DND-41 (cell line): ENCODE data around the gene TTC39A.

Source experiments
- ATAC-seq: fragments of 200-7000 bp; cut with Tn5 transposase; 3 replicates; pipeline ENCODE4 v1.9.1; 2021; ENCODE audit warnings: low read depth; ENCODE audit not compliant: insufficient read depth
- DNase-seq: peaks from one replicate; pipeline ENCODE4 v3.0.0-alpha.2; 2020
- H2AFZ ChIP-seq: 2 replicates; pipeline ENCODE4 v1.6.0; 2012; ENCODE audit warnings: low read depth, low read length
- H3K27ac ChIP-seq: 2 replicates; pipeline ENCODE4 v1.5.1; 2012; ENCODE audit warnings: low read length, inconsistent platforms
- H3K27me3 ChIP-seq: fragments of 200-600 bp; sonication (generic); 2 replicates; pipeline ENCODE4 v1.6.0; 2012; ENCODE audit warnings: low read length, mild to moderate bottlenecking, inconsistent platforms; ENCODE audit not compliant: insufficient read depth, poor library complexity
- H3K36me3 ChIP-seq: 2 replicates; pipeline ENCODE4 v1.5.1; 2012; ENCODE audit warnings: low read length, inconsistent platforms; ENCODE audit not compliant: insufficient read depth
- H3K4me1 ChIP-seq: 2 replicates; pipeline ENCODE4 v1.5.1; 2012; ENCODE audit warnings: mild to moderate bottlenecking, low read length; ENCODE audit not compliant: insufficient read depth
- H3K4me2 ChIP-seq: 2 replicates; pipeline ENCODE4 v1.6.0; 2012; ENCODE audit warnings: mild to moderate bottlenecking, moderate library complexity, low read length, inconsistent platforms; ENCODE audit not compliant: insufficient read depth
- H3K4me3 ChIP-seq, 2 experiments: fragments of 200-600 bp in 1 of 2; shearing (Covaris generic) in 1 of 2; 2 replicates each; pipeline ENCODE4 v1.5.1; 2012 to 2016; ENCODE audit warnings: inconsistent platforms in 2 of 2, low read length in 2 of 2, mild to moderate bottlenecking in 2 of 2, low read depth in 1 of 2, moderate library complexity in 1 of 2
- H3K79me2 ChIP-seq: 2 replicates; pipeline ENCODE4 v1.6.0; 2012; ENCODE audit warnings: low read length, inconsistent platforms; ENCODE audit not compliant: insufficient read depth
- H3K9ac ChIP-seq: 2 replicates; pipeline ENCODE4 v1.6.0; 2012; ENCODE audit warnings: low read depth, mild to moderate bottlenecking, inconsistent platforms, low read length, moderate library complexity
- H3K9me3 ChIP-seq: 2 replicates; pipeline ENCODE4 v1.5.1; 2012; ENCODE audit warnings: low read length, moderate library complexity, mild to moderate bottlenecking, inconsistent platforms; ENCODE audit not compliant: insufficient read depth, severe bottlenecking
- H4K20me1 ChIP-seq: 2 replicates; pipeline ENCODE4 v1.6.0; 2012; ENCODE audit warnings: low read length; ENCODE audit not compliant: insufficient read depth
- CTCF ChIP-seq: IDR thresholded peaks from 2 replicates; pipeline ENCODE4 v1.5.1; 2012; ENCODE audit warnings: borderline replicate concordance, low read length, moderate library complexity, mild to moderate bottlenecking; ENCODE audit not compliant: poor library complexity, severe bottlenecking; ENCODE audit errors: extremely low read depth
- EZH2 ChIP-seq: IDR thresholded peaks from 3 replicates; pipeline ENCODE4 v1.6.1; 2012; ENCODE audit warnings: borderline replicate concordance, low read depth, mild to moderate bottlenecking, moderate library complexity, low read length, inconsistent platforms; ENCODE audit not compliant: severe bottlenecking

Gene TTC39A

GRCh38 chr1:51241119-51241518 is 89.2 kb downstream of the TTC39A start:
- DNase-seq (peak; percentile 25), ATAC-seq (no peak)
- H3K36me3 ChIP-seq, result no peaks in the 10 kb centered on the region
- no peaks in the 10 kb centered on the region for H3K27me3 ChIP-seq
- peak overlapping the region; percentile 41; the same call in 1 of the 2 replicates for H3K4me2 ChIP-seq
- H3K4me3 ChIP-seq, result no peak overlapping the region
- no peak overlapping the region for H2AFZ ChIP-seq
- H3K27ac ChIP-seq, result peak overlapping the region; percentile 31; the same call in 1 of the 2 replicates
- H3K9me3 ChIP-seq, result no peaks in the 10 kb centered on the region
- H3K4me1 ChIP-seq, result peaks cover 43% of the 10 kb centered on the region
- H3K9ac ChIP-seq, result no peak overlapping the region
- H4K20me1 ChIP-seq, result peaks cover 35% of the 10 kb centered on the region
- H3K79me2 ChIP-seq, result peaks cover 98% of the 10 kb centered on the region
- TF ChIP-seq CTCF, result no peak
- TF ChIP-seq EZH2, result no peak

GRCh38 chr1:51240084-51240483 is 90.3 kb downstream of the TTC39A start:
- H3K9ac ChIP-seq, result no peak overlapping the region
- H3K4me3 ChIP-seq, result no peak overlapping the region
- no peak overlapping the region for H3K27ac ChIP-seq
- ATAC-seq (no peak), DNase-seq (no peak)
- H3K4me2 ChIP-seq, result peak overlapping the region; percentile 41
- peaks cover 50% of the 10 kb centered on the region for H3K4me1 ChIP-seq
- no peaks in the 10 kb centered on the region for H3K27me3 ChIP-seq
- peaks cover 92% of the 10 kb centered on the region for H3K79me2 ChIP-seq
- TF ChIP-seq EZH2 (no peak), CTCF (no peak)
- H4K20me1 ChIP-seq, result peaks cover 29% of the 10 kb centered on the region
- H3K36me3 ChIP-seq, result no peaks in the 10 kb centered on the region
- H2AFZ ChIP-seq, result no peak overlapping the region
- no peaks in the 10 kb centered on the region for H3K9me3 ChIP-seq

- peak overlapping the region; percentile 5; the same call in 1 of the 2 replicates for H3K27ac ChIP-seq
- TF ChIP-seq CTCF, result no peak
- TF ChIP-seq EZH2, result no peak
- H3K9ac ChIP-seq, result peak overlapping the region; percentile 21; the same call in 1 of the 2 replicates
- H3K4me2 ChIP-seq, result peak overlapping the region; percentile 64
- DNase-seq, result no peak
- peak overlapping the region in 1 of 2 experiments; percentile 76; a peak in 2 of 4 replicates for H3K4me3 ChIP-seq
- H3K4me1 ChIP-seq, result peaks cover 60% of the 10 kb centered on the region
- H3K36me3 ChIP-seq, result no peaks in the 10 kb centered on the region
- H3K9me3 ChIP-seq, result no peaks in the 10 kb centered on the region
- ATAC-seq, result no peak
- H4K20me1 ChIP-seq, result peaks cover 20% of the 10 kb centered on the region
- H3K27me3 ChIP-seq, result no peaks in the 10 kb centered on the region
- H3K79me2 ChIP-seq, result peaks cover 72% of the 10 kb centered on the region
- H2AFZ ChIP-seq, result no peak overlapping the region
These were observed 92.3 kb downstream of the TTC39A start for GRCh38 chr1:51238034-51238403.
